Mesendoderm (in vitro differentiated cells): Measurements from ENCODE around the gene PRAF2.

Experiments used
- DNase-seq: peaks from one replicate; pipeline ENCODE4 v3.0.0; 2013
- H2AK5ac ChIP-seq: 2 replicates; pipeline ENCODE4 v1.6.1; 2013; ENCODE audit warnings: low read length, inconsistent platforms
- H2BK120ac ChIP-seq: 2 replicates; pipeline ENCODE4 v1.6.1; 2013; ENCODE audit warnings: low read depth, mild to moderate bottlenecking, low read length, moderate library complexity, mixed read lengths
- H2BK15ac ChIP-seq: replicated peaks from 2 replicates; pipeline ENCODE4 v1.6.1; 2013; ENCODE audit warnings: low read depth, mild to moderate bottlenecking, moderate library complexity
- H2BK5ac ChIP-seq: 2 replicates; pipeline ENCODE4 v1.6.1; 2013; ENCODE audit warnings: low read length, inconsistent platforms
- H3K18ac ChIP-seq: 2 replicates; pipeline ENCODE4 v1.6.1; 2013; ENCODE audit warnings: mild to moderate bottlenecking, low read length, mixed read lengths
- H3K23ac ChIP-seq: one replicate; pipeline ENCODE4 v1.6.1; 2013; ENCODE audit warnings: low read length
- H3K27ac ChIP-seq: 2 replicates; pipeline ENCODE4 v1.5.1; 2013; ENCODE audit warnings: low read depth, mild to moderate bottlenecking, inconsistent platforms, low read length, moderate library complexity
- H3K27me3 ChIP-seq: 2 replicates; pipeline ENCODE4 v1.6.1; 2013; ENCODE audit warnings: low read length, control low read depth, mild to moderate bottlenecking, inconsistent platforms; ENCODE audit not compliant: insufficient read depth, poor library complexity
- H3K36me3 ChIP-seq: 2 replicates; pipeline ENCODE4 v1.6.1; 2013; ENCODE audit warnings: low read length, inconsistent platforms; ENCODE audit not compliant: control insufficient read depth, insufficient read depth
- H3K4ac ChIP-seq: one replicate; pipeline ENCODE4 v1.6.1; 2013; ENCODE audit warnings: low read depth, mild to moderate bottlenecking, low read length, moderate library complexity
- H3K4me1 ChIP-seq: 2 replicates; pipeline ENCODE4 v1.6.1; 2013; ENCODE audit warnings: low read depth, low read length, inconsistent platforms; ENCODE audit not compliant: control insufficient read depth
- H3K4me2 ChIP-seq: 2 replicates; pipeline ENCODE4 v1.6.1; 2013; ENCODE audit warnings: low read length
- H3K4me3 ChIP-seq: 2 replicates; pipeline ENCODE4 v1.5.1; 2013; ENCODE audit warnings: mild to moderate bottlenecking, low read length
- H3K56ac ChIP-seq: one replicate; pipeline ENCODE4 v1.6.1; 2013; ENCODE audit warnings: low read length
- H3K79me1 ChIP-seq: 2 replicates; pipeline ENCODE4 v1.6.1; 2013; ENCODE audit warnings: low read length, inconsistent platforms
- H3K79me2 ChIP-seq: 2 replicates; pipeline ENCODE4 v1.6.1; 2013; ENCODE audit warnings: mild to moderate bottlenecking, low read length; ENCODE audit not compliant: control insufficient read depth, insufficient read depth
- H3K9ac ChIP-seq: 2 replicates; pipeline ENCODE4 v1.6.1; 2013; ENCODE audit warnings: low read length, inconsistent platforms
- H4K5ac ChIP-seq: one replicate; pipeline ENCODE4 v1.6.1; 2013; ENCODE audit warnings: low read length
- H4K8ac ChIP-seq: one replicate; pipeline ENCODE4 v1.6.1; 2013; ENCODE audit warnings: low read depth, mild to moderate bottlenecking, control low read depth, low read length, moderate library complexity
- WGBS: extraction: QIAGEN DNeasy Blood & Tissue Kit; methylation state at CpG from one replicate; pipeline ENCODE4 v1.1.7; 2013; ENCODE audit warnings: low lambda C conversion rate, missing lambda C conversion rate; ENCODE audit not compliant: insufficient coverage; ENCODE audit errors: extremely low coverage; 5-methylcytosine and 5-hydroxymethylcytosine counted together

Gene PRAF2

DNA sequence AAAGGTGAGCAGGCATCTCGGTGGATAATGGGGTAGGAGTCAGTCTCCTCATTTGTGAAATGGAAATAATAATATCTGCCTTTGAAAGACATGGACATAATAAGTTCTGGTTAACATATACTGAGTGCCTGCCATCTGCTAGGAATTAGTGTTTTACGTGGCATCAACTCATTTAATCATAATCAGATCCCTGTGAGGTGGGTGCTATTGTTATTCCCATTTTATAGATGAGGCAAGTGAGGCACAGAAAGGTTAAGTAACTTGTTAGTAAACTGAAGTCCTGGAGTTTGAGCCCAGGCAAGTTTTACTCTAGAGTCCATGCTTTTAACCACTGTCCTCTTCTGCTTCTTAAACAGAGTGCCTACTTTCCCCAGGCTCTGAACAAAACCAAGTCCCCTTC is 7.5 kb downstream of the PRAF2 start:
- no peak for DNase-seq
- Histone ChIP-seq H2BK5ac (no peak overlapping the region), H3K4me3 (no peak overlapping the region), H2AK5ac (no peak overlapping the region), H3K36me3 (no peaks in the 10 kb centered on the region), H4K8ac (no peak overlapping the region), H3K27ac (no peak overlapping the region), H3K4me2 (no peak overlapping the region), H3K4ac (no peak overlapping the region), H3K27me3 (no peaks in the 10 kb centered on the region), H3K4me1 (no peaks in the 10 kb centered on the region), H3K9ac (no peak overlapping the region), H3K23ac (no peak overlapping the region), H3K79me1 (no peaks in the 10 kb centered on the region), H2BK15ac (no peak overlapping the region), H4K5ac (no peak overlapping the region), H3K56ac (no peak overlapping the region), H3K79me2 (no peaks in the 10 kb centered on the region), H2BK120ac (no peak overlapping the region), H3K18ac (no peak overlapping the region)
- WGBS = no CpG with 5 or more reads among the region's 2 CpGs

DNA sequence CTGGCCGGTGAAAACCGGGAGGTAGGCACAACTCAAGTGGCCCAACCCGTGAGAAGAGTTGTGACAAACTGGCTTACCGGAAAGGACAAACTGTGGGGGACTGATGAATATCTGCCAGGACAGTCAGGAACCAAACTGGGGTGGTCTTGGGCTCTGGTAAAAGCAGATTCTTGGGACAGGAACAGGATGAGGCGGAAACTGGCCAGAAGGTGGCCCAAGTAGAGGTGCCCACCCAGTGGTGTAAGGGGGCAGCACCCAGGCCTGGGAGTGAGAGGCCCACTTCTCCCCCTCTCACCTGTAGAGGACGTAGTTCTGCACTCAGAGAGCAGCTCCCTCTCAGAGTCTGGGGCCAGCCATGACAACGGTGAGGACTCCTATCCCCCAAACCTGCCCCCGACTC is 9.1 kb downstream of the PRAF2 start:
- peaks cover 3% of the 10 kb centered on the region for H3K79me1 ChIP-seq
- no peak overlapping the region for H4K8ac ChIP-seq
- no peak overlapping the region for H2BK5ac ChIP-seq
- H3K27me3 ChIP-seq = no peaks in the 10 kb centered on the region
- H3K27ac ChIP-seq = no peak overlapping the region
- H3K4me3 ChIP-seq = no peak overlapping the region
- no peak overlapping the region for H3K4me2 ChIP-seq
- no peak overlapping the region for H2AK5ac ChIP-seq
- DNase-seq = no peak
- no peak overlapping the region for H3K18ac ChIP-seq
- H3K23ac ChIP-seq = no peak overlapping the region
- H3K4me1 ChIP-seq = no peaks in the 10 kb centered on the region
- WGBS = no CpG with 5 or more reads among the region's 8 CpGs
- no peaks in the 10 kb centered on the region for H3K36me3 ChIP-seq
- H3K4ac ChIP-seq = no peak overlapping the region
- no peak overlapping the region for H2BK15ac ChIP-seq
- H2BK120ac ChIP-seq = no peak overlapping the region
- H4K5ac ChIP-seq = no peak overlapping the region
- H3K79me2 ChIP-seq = no peaks in the 10 kb centered on the region
- H3K9ac ChIP-seq = no peak overlapping the region
- no peak overlapping the region for H3K56ac ChIP-seq

DNA sequence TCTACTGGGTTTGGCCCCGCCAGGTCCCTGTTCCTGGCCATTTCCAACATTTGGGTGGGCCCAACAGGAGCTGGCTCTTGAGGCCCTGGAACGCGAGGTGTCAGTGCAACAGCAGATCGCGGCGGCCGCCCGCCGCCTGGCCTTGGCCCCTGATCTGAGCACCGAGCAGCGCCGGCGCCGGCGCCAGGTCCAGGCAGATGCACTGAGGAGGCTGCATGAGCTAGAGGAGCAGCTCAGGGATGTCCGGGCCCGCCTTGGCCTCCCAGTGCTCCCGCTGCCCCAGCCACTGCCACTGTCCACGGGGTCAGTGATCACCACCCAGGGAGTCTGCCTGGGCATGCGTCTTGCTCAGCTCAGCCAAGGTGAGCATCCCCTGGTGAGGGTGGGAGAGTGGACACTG is 9.5 kb downstream of the PRAF2 start:
- no peaks in the 10 kb centered on the region for H3K27me3 ChIP-seq
- H2BK120ac ChIP-seq = no peak overlapping the region
- no peak overlapping the region for H2BK5ac ChIP-seq
- no peaks in the 10 kb centered on the region for H3K36me3 ChIP-seq
- DNase-seq = no peak
- H3K79me1 ChIP-seq = peaks cover 3% of the 10 kb centered on the region
- no peak overlapping the region for H3K4me2 ChIP-seq
- H4K8ac ChIP-seq = no peak overlapping the region
- H3K4me1 ChIP-seq = no peaks in the 10 kb centered on the region
- H3K4ac ChIP-seq = no peak overlapping the region
- H3K18ac ChIP-seq = no peak overlapping the region
- H2BK15ac ChIP-seq = no peak overlapping the region
- no peak overlapping the region for H2AK5ac ChIP-seq
- no CpG with 5 or more reads among the region's 20 CpGs for WGBS
- H4K5ac ChIP-seq = no peak overlapping the region
- H3K27ac ChIP-seq = no peak overlapping the region
- no peak overlapping the region for H3K4me3 ChIP-seq
- no peak overlapping the region for H3K23ac ChIP-seq
- no peak overlapping the region for H3K9ac ChIP-seq
- no peak overlapping the region for H3K56ac ChIP-seq
- no peaks in the 10 kb centered on the region for H3K79me2 ChIP-seq

DNA sequence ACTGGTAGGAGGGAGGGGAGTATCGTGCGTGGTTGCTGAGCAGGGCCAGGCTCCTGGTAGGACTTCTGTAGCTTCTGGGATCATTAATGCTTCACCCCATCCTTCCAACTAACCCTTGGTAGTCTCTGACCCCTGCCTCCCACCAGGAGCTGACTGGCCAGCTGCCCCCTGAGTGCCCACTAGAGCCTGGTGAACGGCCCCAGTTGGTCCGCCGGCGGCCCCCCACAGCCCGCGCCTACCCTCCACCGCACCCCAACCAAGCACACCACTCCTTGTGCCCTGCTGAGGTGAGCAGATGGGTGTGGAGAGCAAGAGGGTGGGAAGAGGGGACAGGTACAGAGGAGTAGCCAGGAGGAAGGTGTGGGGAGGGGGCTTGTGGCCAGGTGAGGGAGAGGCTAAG is 10.1 kb downstream of the PRAF2 start:
- no peak overlapping the region for H3K4ac ChIP-seq
- DNase-seq = no peak
- no peak overlapping the region for H3K27ac ChIP-seq
- no peaks in the 10 kb centered on the region for H3K27me3 ChIP-seq
- no peaks in the 10 kb centered on the region for H3K36me3 ChIP-seq
- no peak overlapping the region for H2BK120ac ChIP-seq
- no peak overlapping the region for H4K5ac ChIP-seq
- H3K18ac ChIP-seq = no peak overlapping the region
- H2AK5ac ChIP-seq = no peak overlapping the region
- no peak overlapping the region for H3K4me2 ChIP-seq
- WGBS = no CpG with 5 or more reads among the region's 9 CpGs
- peaks cover 3% of the 10 kb centered on the region for H3K79me1 ChIP-seq
- H2BK15ac ChIP-seq = no peak overlapping the region
- H3K4me3 ChIP-seq = no peak overlapping the region
- no peak overlapping the region for H2BK5ac ChIP-seq
- H3K9ac ChIP-seq = no peak overlapping the region
- H3K79me2 ChIP-seq = no peaks in the 10 kb centered on the region
- H4K8ac ChIP-seq = no peak overlapping the region
- H3K4me1 ChIP-seq = no peaks in the 10 kb centered on the region
- H3K23ac ChIP-seq = no peak overlapping the region
- H3K56ac ChIP-seq = no peak overlapping the region

DNA sequence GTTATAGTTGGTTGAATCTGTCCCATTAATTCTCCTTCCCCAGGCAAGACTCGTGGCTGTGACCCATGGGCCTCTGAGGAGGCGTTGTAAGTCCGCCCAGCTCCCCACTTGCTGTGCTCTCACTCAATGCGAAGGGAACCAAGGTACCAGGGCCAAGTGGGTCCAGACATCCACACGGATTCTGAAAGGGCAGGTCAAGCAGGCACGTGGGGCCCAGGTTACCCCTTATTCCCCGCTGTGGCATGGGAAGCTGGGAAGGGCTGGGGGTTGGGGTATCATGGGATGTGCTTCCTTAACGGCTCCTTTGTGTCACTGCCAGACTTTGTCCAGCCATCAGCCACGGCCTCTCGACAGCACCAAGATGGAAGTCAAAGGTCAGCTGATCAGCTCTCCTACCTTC is 11.9 kb downstream of the PRAF2 start:
- H3K27me3 ChIP-seq = no peaks in the 10 kb centered on the region
- no peak overlapping the region for H3K4me3 ChIP-seq
- H3K79me1 ChIP-seq = peaks cover 3% of the 10 kb centered on the region
- H3K79me2 ChIP-seq = no peaks in the 10 kb centered on the region
- H3K4me2 ChIP-seq = no peak overlapping the region
- no CpG with 5 or more reads among the region's 10 CpGs for WGBS
- H2BK15ac ChIP-seq = no peak overlapping the region
- H3K4ac ChIP-seq = no peak overlapping the region
- no peak for DNase-seq
- no peak overlapping the region for H3K27ac ChIP-seq
- H3K9ac ChIP-seq = no peak overlapping the region
- no peaks in the 10 kb centered on the region for H3K4me1 ChIP-seq
- no peak overlapping the region for H2AK5ac ChIP-seq
- no peaks in the 10 kb centered on the region for H3K36me3 ChIP-seq
- no peak overlapping the region for H4K8ac ChIP-seq
- H4K5ac ChIP-seq = no peak overlapping the region
- no peak overlapping the region for H2BK5ac ChIP-seq
- no peak overlapping the region for H2BK120ac ChIP-seq
- no peak overlapping the region for H3K18ac ChIP-seq
- no peak overlapping the region for H3K56ac ChIP-seq
- H3K23ac ChIP-seq = no peak overlapping the region

DNA sequence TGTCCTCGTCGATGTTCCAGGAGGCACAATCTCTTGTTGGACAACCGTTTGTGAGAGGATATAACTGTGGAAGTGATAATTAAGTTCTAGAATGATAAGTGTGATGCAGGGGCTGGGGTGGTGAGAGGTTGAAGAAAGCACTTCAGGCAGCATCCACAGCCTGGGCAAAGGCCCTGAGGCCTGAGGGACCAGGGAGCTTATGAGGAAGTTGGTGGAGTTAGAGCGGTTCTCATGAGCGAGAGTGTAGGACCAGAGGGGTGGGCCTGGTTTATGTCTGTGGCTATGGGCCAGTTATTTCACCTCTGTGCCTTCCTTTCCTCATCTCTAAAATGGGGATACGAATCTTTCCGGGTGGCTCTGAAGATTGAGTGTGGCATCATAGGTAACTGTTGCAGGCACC is 12.3 kb downstream of the PRAF2 start:
- Histone ChIP-seq H4K8ac (no peak overlapping the region), H2AK5ac (no peak overlapping the region), H3K4ac (no peak overlapping the region), H3K23ac (no peak overlapping the region), H2BK15ac (no peak overlapping the region), H2BK120ac (no peak overlapping the region), H3K18ac (no peak overlapping the region), H3K27me3 (no peaks in the 10 kb centered on the region), H3K36me3 (no peaks in the 10 kb centered on the region), H4K5ac (no peak overlapping the region), H3K79me1 (peaks cover 3% of the 10 kb centered on the region), H3K4me2 (no peak overlapping the region), H3K79me2 (no peaks in the 10 kb centered on the region), H3K4me3 (no peak overlapping the region), H3K4me1 (no peaks in the 10 kb centered on the region), H3K56ac (no peak overlapping the region), H3K9ac (no peak overlapping the region), H3K27ac (no peak overlapping the region), H2BK5ac (no peak overlapping the region)
- no CpG with 5 or more reads among the region's 7 CpGs for WGBS
- DNase-seq = no peak
